GM12878 (cell line): ENCODE results near the gene DHPS.

Experiments
- EGR1 ChIP-seq, 2 experiments: IDR thresholded peaks; 1 replicate in 1 of 2; 2 replicates in 1 of 2; pipeline ENCODE4 v1.6.1; 2011 to 2012; ENCODE audit warnings: low read depth in 2 of 2, low read length in 2 of 2, borderline replicate concordance in 1 of 2, mild to moderate bottlenecking in 1 of 2, moderate library complexity in 1 of 2
- MYC ChIP-seq: IDR thresholded peaks from 2 replicates; pipeline ENCODE4 v1.6.1; 2011; ENCODE audit warnings: mild to moderate bottlenecking, low read length, moderate library complexity, inconsistent platforms; ENCODE audit not compliant: insufficient read depth, insufficient replicate concordance, insufficient read length, severe bottlenecking
- SREBF2 ChIP-seq: IDR thresholded peaks from 2 replicates; pipeline ENCODE4 v1.6.1; 2012; ENCODE audit warnings: mild to moderate bottlenecking, low read length
- ZBED1 ChIP-seq: IDR thresholded peaks from 2 replicates; pipeline ENCODE4 v1.6.1; 2016; ENCODE audit warnings: borderline replicate concordance
- TF ChIP-seq, protein P1 (sequence below), 3 experiments: IDR thresholded peaks in 2 of 3; conservative IDR thresholded peaks in 1 of 3; 2 replicates each; pipeline ENCODE4 v1.5.1; 2011; ENCODE audit warnings: low read depth in 3 of 3, low read length in 3 of 3, mild to moderate bottlenecking in 3 of 3, control low read depth in 2 of 3, moderate library complexity in 2 of 3, inconsistent platforms in 1 of 3, mixed read lengths in 1 of 3; ENCODE audit not compliant: control insufficient read depth in 2 of 3, insufficient read depth in 1 of 3; ENCODE audit errors: extremely low read depth in 1 of 3

DNA sequence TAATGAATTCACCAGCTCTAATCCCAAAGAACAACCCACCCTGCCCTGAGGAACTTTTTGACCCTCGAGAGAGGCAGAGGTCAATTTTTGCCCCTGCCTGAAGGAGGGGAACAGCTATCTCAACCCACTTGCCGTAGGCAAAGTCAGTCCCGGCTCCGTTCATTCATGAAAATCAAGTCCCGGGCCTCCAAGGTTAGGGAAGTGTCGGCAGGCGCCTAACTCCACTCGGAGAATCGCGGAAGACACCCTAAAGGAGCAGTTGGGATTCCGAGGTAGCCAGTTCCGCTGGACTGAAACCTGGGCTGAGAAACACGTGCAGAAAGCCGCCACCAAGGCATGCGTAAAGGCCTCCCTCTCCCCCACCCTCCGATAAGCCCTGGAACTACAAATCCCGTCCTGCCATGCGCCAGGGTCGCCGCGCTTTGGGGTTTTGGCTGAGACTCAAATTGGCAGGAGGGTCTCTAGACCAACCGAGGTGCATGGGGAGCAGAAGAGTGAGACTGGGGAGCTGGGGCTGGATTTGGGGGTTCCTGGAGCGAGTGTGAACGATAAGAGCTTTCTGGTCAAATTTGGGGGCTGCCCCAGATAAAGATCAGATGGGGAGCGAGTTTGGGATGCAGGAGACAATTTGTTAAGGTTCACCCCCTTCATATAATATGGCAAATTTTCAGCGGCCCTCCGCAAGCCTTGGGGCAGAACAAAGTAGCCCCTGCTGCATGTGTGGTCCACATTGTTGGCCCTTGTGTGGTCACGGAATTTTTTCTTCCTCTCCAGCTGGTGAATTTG lies 42.2 kb upstream of the DHPS start, which contains the start of gene TNPO2:
- TF ChIP-seq MYC (peak; percentile 85), ZBED1 (no peak), SREBF2 (no peak), EGR1 (IDR thresholded peaks at IDR 0.05; ENCODE audit: borderline replicate concordance in 1 of 2, low read depth in 2 of 2, low read length in 2 of 2) (no peak)
- TF ChIP-seq, protein P1, sequence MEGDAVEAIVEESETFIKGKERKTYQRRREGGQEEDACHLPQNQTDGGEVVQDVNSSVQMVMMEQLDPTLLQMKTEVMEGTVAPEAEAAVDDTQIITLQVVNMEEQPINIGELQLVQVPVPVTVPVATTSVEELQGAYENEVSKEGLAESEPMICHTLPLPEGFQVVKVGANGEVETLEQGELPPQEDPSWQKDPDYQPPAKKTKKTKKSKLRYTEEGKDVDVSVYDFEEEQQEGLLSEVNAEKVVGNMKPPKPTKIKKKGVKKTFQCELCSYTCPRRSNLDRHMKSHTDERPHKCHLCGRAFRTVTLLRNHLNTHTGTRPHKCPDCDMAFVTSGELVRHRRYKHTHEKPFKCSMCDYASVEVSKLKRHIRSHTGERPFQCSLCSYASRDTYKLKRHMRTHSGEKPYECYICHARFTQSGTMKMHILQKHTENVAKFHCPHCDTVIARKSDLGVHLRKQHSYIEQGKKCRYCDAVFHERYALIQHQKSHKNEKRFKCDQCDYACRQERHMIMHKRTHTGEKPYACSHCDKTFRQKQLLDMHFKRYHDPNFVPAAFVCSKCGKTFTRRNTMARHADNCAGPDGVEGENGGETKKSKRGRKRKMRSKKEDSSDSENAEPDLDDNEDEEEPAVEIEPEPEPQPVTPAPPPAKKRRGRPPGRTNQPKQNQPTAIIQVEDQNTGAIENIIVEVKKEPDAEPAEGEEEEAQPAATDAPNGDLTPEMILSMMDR (IDR thresholded peaks at IDR 0.05 in 2 of 3, conservative IDR thresholded peaks at IDR 0.05 in 1 of 3; ENCODE audit: control insufficient read depth in 2 of 3, extremely low read depth in 1 of 3, insufficient read depth in 1 of 3, low read depth in 3 of 3, low read length in 3 of 3) = no peak
